Neural cell (in vitro differentiated cells): ENCODE measurements around the gene ATP5ME. TPM values are rescaled to one million over a fixed set of nuclear protein-coding genes. Genes with fewer than 3 reads are reported as not detected.

ENCODE experiments used
- H2AFZ ChIP-seq: fragments of 200-600, 300-800 bp; sonication (generic), shearing (Covaris generic); 2 replicates; pipeline ENCODE4 v1.6.0; 2014; ENCODE audit warnings: low read depth, mild to moderate bottlenecking, antibody characterized with exemption, low read length, moderate library complexity
- H3F3A ChIP-seq: fragments of 200-600 bp; shearing (Covaris generic); 2 replicates; pipeline ENCODE4 v1.6.1; 2016; ENCODE audit warnings: mild to moderate bottlenecking, moderate library complexity, mixed read lengths, antibody characterized with exemption, low read length; ENCODE audit not compliant: insufficient read depth, poor library complexity, severe bottlenecking
- H3K27ac ChIP-seq: fragments of 200-600, 300-800 bp; sonication (generic), shearing (Covaris generic); 2 replicates; pipeline ENCODE4 v1.5.1; 2014; ENCODE audit warnings: mild to moderate bottlenecking, low read length, moderate library complexity
- H3K27me3 ChIP-seq: fragments of 300-800, 200-600 bp; sonication (generic), shearing (Covaris generic); 2 replicates; pipeline ENCODE4 v1.6.0; 2014; ENCODE audit warnings: mild to moderate bottlenecking, low read depth, low read length, moderate library complexity; ENCODE audit not compliant: insufficient read depth
- H3K36me3 ChIP-seq: fragments of 300-800, 200-600 bp; sonication (generic), shearing (Covaris generic); 2 replicates; pipeline ENCODE4 v1.5.1; 2014; ENCODE audit warnings: mild to moderate bottlenecking, antibody characterized with exemption, low read length, moderate library complexity; ENCODE audit not compliant: insufficient read depth
- H3K4me2 ChIP-seq: fragments of 300-800, 200-600 bp; sonication (generic), shearing (Covaris generic); 2 replicates; pipeline ENCODE4 v1.6.0; 2014; ENCODE audit warnings: mild to moderate bottlenecking, low read length
- H3K4me3 ChIP-seq: fragments of 300-800, 200-600 bp; sonication (generic), shearing (Covaris generic); 2 replicates; pipeline ENCODE4 v1.5.1; 2014; ENCODE audit warnings: mild to moderate bottlenecking, low read length, moderate library complexity
- H3K79me2 ChIP-seq: fragments of 200-600 bp; shearing (Covaris generic); replicated peaks from 2 replicates; pipeline ENCODE4 v1.6.0; 2014; ENCODE audit warnings: mild to moderate bottlenecking, low read length, moderate library complexity; ENCODE audit not compliant: insufficient read depth
- H3K9ac ChIP-seq: fragments of 300-800, 200-600 bp; sonication (generic), shearing (Covaris generic); 2 replicates; pipeline ENCODE4 v1.6.1; 2016; ENCODE audit warnings: mild to moderate bottlenecking, low read length, mixed read lengths
- H3K9me2 ChIP-seq: fragments of 200-600 bp; shearing (Covaris generic); 2 replicates; pipeline ENCODE4 v1.6.1; 2016; ENCODE audit warnings: mild to moderate bottlenecking, low read length, mixed read lengths; ENCODE audit not compliant: insufficient read depth
- H3K9me3 ChIP-seq: fragments of 200-600, 300-800 bp; sonication (generic), shearing (Covaris generic); 2 replicates; pipeline ENCODE4 v1.6.1; 2016; ENCODE audit warnings: mild to moderate bottlenecking, mixed run types, low read length, moderate library complexity, mixed read lengths
- H4K20me1 ChIP-seq: fragments of 200-600 bp; shearing (Covaris generic); 2 replicates; pipeline ENCODE4 v1.6.1; 2016; ENCODE audit warnings: mild to moderate bottlenecking, mixed run types; ENCODE audit not compliant: insufficient read depth
- CTCF ChIP-seq: fragments of 450-650 bp; IDR thresholded peaks from 2 replicates; pipeline ENCODE4 v1.5.1; 2014; ENCODE audit warnings: antibody characterized with exemption, mild to moderate bottlenecking, moderate library complexity; ENCODE audit not compliant: poor library complexity, severe bottlenecking
- EP300 ChIP-seq: fragments of 450-650 bp; conservative IDR thresholded peaks from 2 replicates; pipeline ENCODE4 v1.6.1; 2014; ENCODE audit warnings: antibody characterized with exemption, mild to moderate bottlenecking, moderate library complexity; ENCODE audit not compliant: poor library complexity, severe bottlenecking
- EZH2 ChIP-seq: fragments of 200-600, 300-800 bp; shearing (Covaris generic), sonication (generic); IDR thresholded peaks from 2 replicates; pipeline ENCODE4 v1.6.1; 2014; ENCODE audit warnings: antibody characterized with exemption, low read length, borderline replicate concordance, mild to moderate bottlenecking; ENCODE audit not compliant: insufficient read depth, poor library complexity, severe bottlenecking
- MXI1 ChIP-seq: fragments of 450-650 bp; conservative IDR thresholded peaks from 2 replicates; pipeline ENCODE4 v1.6.1; 2014; ENCODE audit warnings: antibody characterized with exemption, mild to moderate bottlenecking; ENCODE audit not compliant: poor library complexity, severe bottlenecking
- POLR2AphosphoS5 ChIP-seq: IDR thresholded peaks from 2 replicates; pipeline ENCODE4 v1.6.1; 2012
- RAD21 ChIP-seq: fragments of 450-650 bp; conservative IDR thresholded peaks from 2 replicates; pipeline ENCODE4 v1.6.1; 2014; ENCODE audit warnings: antibody characterized with exemption, mild to moderate bottlenecking, moderate library complexity
- REST ChIP-seq: IDR thresholded peaks from 2 replicates; pipeline ENCODE4 v1.6.1; 2012; ENCODE audit warnings: borderline replicate concordance
- SMC3 ChIP-seq: fragments of 450-650 bp; conservative IDR thresholded peaks from 2 replicates; pipeline ENCODE4 v1.6.1; 2014; ENCODE audit warnings: antibody characterized with exemption, mild to moderate bottlenecking, moderate library complexity; ENCODE audit not compliant: poor library complexity
- TAF1 ChIP-seq: IDR thresholded peaks from 2 replicates; pipeline ENCODE4 v1.6.1; 2012; ENCODE audit warnings: low read depth
- polyA plus RNA-seq: library from polyadenylated mRNA; depleted of rRNA; stranded (reverse); fragments of >200 nt; gene quantifications from 2 replicates; pipeline ENCODE4 v1.2.3, GENCODE V29; 2014

Gene ATP5ME
- polyA plus RNA-seq, 1 donor from 2014 or later: 156 TPM

- Histone ChIP-seq H3K27me3 (no peaks in the 10 kb centered on the region), H3K9me3 (no peaks in the 10 kb centered on the region), H3K36me3 (no peaks in the 10 kb centered on the region), H2AFZ (no peak overlapping the region), H4K20me1 (no peaks in the 10 kb centered on the region), H3K9ac (no peak overlapping the region), H3F3A (no peaks in the 10 kb centered on the region), H3K27ac (no peak overlapping the region), H3K9me2 (no peaks in the 10 kb centered on the region), H3K4me2 (no peak overlapping the region), H3K4me3 (no peak overlapping the region), H3K79me2 (no peaks in the 10 kb centered on the region)
- TF ChIP-seq SMC3: no peak
- no peak for TF ChIP-seq EP300
- no peak for TF ChIP-seq RAD21
- TF ChIP-seq TAF1: no peak
- no peak for TF ChIP-seq POLR2AphosphoS5
- TF ChIP-seq MXI1: no peak
- no peak for TF ChIP-seq EZH2
- no peak for TF ChIP-seq REST
- TF ChIP-seq CTCF: no peak
These were observed 44.0 kb downstream of the ATP5ME start for GRCh38 chr4:629915-630641.

GRCh38 chr4:629636-629914 is 44.5 kb downstream of the ATP5ME start:
- TF ChIP-seq MXI1: no peak
- no peak for TF ChIP-seq POLR2AphosphoS5
- no peak for TF ChIP-seq EZH2
- TF ChIP-seq EP300: no peak
- no peak for TF ChIP-seq TAF1
- TF ChIP-seq CTCF: no peak
- no peak for TF ChIP-seq RAD21
- no peak for TF ChIP-seq REST
- no peak for TF ChIP-seq SMC3
- Histone ChIP-seq H3K36me3 (no peaks in the 10 kb centered on the region), H3K4me2 (no peak overlapping the region)

More at GRCh38 chr4:629636-629914, 44.5 kb downstream of the ATP5ME start:
- H3K27me3 ChIP-seq: no peaks in the 10 kb centered on the region
- H4K20me1 ChIP-seq: no peaks in the 10 kb centered on the region
- H3K27ac ChIP-seq: no peak overlapping the region
- H3K9ac ChIP-seq: no peak overlapping the region
- H3K4me3 ChIP-seq: no peak overlapping the region
- H2AFZ ChIP-seq: no peak overlapping the region
- H3K9me3 ChIP-seq: no peaks in the 10 kb centered on the region
- no peaks in the 10 kb centered on the region for H3F3A ChIP-seq
- H3K9me2 ChIP-seq: no peaks in the 10 kb centered on the region
- no peaks in the 10 kb centered on the region for H3K79me2 ChIP-seq
